ENCODE results near the gene MTMR1. TPM values are rescaled to one million over a fixed set of nuclear protein-coding genes. Genes with fewer than 3 reads are reported as not detected.

MTMR1 gene
- total RNA-seq, 2 experiments from 2014 or later, result 39.8 to 41.4 TPM

DNA sequence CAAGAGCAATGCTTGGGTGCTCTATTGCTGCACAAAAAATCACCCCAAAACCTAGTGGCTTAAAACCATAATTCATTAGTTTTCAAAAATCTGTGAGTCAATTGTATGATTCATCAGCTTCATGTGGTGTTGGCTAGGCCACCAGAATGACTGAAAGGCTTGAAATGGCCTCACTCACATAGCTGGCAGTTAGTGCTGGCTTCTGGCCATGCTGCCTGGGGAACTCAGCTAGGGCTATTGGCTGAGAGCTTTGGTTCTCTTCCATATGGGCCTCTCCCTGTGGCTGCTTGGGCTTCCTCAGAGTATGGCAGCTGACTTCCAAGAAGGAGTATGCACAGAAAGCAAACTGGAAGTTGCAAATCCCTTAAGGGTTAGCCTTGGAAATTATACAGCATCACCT is 3.1 kb upstream of the MTMR1 start:
- Mint-ChIP-seq H3K4me1 (peaks cover 37% of the 10 kb centered on the region), H3K27ac (peak overlapping the region; percentile 42), H3K9me3 (no peaks in the 10 kb centered on the region), H3K4me3 (no peak overlapping the region), H3K27me3 (no peaks in the 10 kb centered on the region), H3K36me3 (peaks cover 8% of the 10 kb centered on the region)
- no peak for DNase-seq

GRCh38 chrX:150692296-150692695 is 900 bp upstream of the MTMR1 start:
- peaks cover 18% of the 10 kb centered on the region for H3K36me3 Mint-ChIP-seq
- peaks cover 57% of the 10 kb centered on the region for H3K4me1 Mint-ChIP-seq
- H3K27ac Mint-ChIP-seq, result peak overlapping the region; percentile 94
- no peak for DNase-seq
- peak overlapping the region; percentile 87 for H3K4me3 Mint-ChIP-seq
- no peaks in the 10 kb centered on the region for H3K27me3 Mint-ChIP-seq
- H3K9me3 Mint-ChIP-seq, result no peaks in the 10 kb centered on the region

DNA sequence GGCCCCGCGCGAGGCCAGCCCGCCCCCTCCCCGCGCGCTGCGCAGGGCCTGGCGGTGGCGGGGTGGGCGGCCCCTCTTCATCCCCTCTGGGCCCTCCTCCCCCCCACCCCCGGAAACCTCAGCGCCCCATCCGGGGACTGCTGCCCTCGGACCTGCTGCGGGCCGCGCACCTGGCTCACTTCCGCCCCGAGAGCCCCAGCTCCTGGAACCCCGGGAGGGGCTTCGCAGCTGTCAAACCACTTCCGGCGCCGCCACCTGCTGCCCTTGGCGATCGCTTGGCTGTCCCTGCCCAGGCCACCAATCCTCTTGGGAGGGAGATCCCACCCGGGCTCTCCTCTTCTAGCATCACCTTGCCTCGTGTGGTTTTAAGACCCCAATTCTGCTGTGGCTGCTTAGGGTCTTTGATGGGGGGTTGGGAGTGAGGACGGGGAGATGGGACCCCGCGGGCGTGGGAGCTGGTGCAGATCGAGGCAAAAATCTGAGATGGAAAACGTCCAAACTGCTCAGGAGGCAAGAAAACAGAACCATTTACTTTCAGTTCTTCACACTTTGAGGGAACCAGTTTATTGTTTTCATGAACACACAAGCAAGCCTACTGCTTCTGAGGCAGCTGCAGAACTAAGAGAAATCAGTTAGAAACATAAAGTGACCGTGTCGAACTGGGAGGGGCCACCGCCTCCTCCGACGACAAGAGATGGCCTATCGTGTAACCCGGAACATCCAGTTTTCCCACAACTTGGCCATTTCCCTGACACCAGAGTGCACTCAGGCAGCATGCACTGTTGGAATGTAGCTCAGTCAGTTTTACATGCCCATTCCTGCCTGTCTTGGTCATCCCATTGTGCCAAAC is 754 bp downstream of the MTMR1 start:
- H3K9me3 Mint-ChIP-seq, result no peaks in the 10 kb centered on the region
- peak overlapping the region; percentile 96 for H3K27ac Mint-ChIP-seq
- peaks cover 23% of the 10 kb centered on the region for H3K36me3 Mint-ChIP-seq
- peak overlapping the region; percentile 89 for H3K4me3 Mint-ChIP-seq
- H3K4me1 Mint-ChIP-seq, result peaks cover 53% of the 10 kb centered on the region
- peak; percentile 73 for DNase-seq
- H3K27me3 Mint-ChIP-seq, result no peaks in the 10 kb centered on the region

DNA sequence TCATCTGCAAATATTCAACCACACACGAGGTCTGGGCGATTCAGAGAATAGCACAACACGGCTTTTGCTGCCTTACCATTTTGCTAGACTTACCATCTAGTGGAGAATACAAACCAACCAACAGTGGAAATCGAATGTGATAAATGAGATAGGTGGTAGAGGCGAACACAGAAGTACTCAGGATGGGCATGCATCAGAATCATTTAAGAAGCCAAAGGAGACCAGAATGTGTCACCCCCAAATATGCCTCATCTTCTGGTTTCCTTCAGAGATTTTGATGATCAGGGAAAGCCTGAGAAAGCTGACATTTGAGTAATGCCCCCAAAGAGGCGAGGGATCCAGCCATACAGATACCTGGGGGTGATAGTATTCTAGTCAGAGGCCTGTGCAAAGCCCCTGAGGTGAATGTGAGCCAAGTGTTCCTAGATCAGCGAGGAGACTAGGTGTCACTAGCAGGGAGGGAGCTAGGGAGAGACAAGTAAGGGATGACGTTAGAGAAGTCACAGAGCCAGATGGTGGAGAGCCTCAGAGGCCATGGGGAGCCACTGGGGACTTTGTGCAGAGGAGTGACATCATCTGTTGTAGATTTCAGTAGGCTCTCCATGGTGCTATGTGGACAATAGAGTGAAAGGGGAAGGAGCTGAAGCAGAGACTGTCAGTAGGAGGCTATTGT is 1.7 kb downstream of the MTMR1 start:
- no peak for DNase-seq
- H3K27me3 Mint-ChIP-seq, result no peaks in the 10 kb centered on the region
- H3K4me3 Mint-ChIP-seq, result peak overlapping the region; percentile 75
- H3K27ac Mint-ChIP-seq, result peak overlapping the region; percentile 96
- no peaks in the 10 kb centered on the region for H3K9me3 Mint-ChIP-seq
- H3K4me1 Mint-ChIP-seq, result peaks cover 52% of the 10 kb centered on the region
- peaks cover 23% of the 10 kb centered on the region for H3K36me3 Mint-ChIP-seq

- peak overlapping the region; percentile 75 for H3K4me3 Mint-ChIP-seq
- DNase-seq, result no peak
Observed at GRCh38 chrX:150696331-150696730, 3.1 kb downstream of the MTMR1 start.

DNA sequence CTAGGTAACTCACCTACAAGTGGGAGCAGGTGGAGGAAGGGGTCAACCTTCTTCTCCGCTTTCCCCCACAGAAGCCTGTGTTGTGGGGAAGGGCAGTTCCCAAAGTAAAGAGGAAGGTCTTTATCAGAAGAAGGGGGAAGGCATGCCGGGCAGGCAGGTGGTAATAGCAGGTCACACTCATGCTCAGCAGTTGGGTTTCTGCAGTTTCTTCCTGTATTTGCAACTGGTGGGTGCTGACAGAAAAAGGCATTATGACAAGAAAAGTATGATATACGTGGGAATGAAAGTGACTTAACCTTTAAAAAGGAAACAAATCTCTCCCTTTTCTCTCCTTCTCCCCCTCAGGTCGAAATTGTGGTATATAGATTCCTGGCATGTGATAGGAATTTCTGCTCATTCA is 3.7 kb downstream of the MTMR1 start:
- peak overlapping the region; percentile 53 for H3K4me3 Mint-ChIP-seq
- H3K36me3 Mint-ChIP-seq, result peaks cover 22% of the 10 kb centered on the region
- peak overlapping the region; percentile 80 for H3K27ac Mint-ChIP-seq
- no peaks in the 10 kb centered on the region for H3K27me3 Mint-ChIP-seq
- no peak for DNase-seq
- peaks cover 43% of the 10 kb centered on the region for H3K4me1 Mint-ChIP-seq
- H3K9me3 Mint-ChIP-seq, result no peaks in the 10 kb centered on the region

More at GRCh38 chrX:150696331-150696730, 3.1 kb downstream of the MTMR1 start:
- Mint-ChIP-seq H3K36me3 (peaks cover 19% of the 10 kb centered on the region), H3K4me1 (peaks cover 45% of the 10 kb centered on the region), H3K27ac (peak overlapping the region; percentile 96), H3K9me3 (no peaks in the 10 kb centered on the region), H3K27me3 (no peaks in the 10 kb centered on the region)

DNA sequence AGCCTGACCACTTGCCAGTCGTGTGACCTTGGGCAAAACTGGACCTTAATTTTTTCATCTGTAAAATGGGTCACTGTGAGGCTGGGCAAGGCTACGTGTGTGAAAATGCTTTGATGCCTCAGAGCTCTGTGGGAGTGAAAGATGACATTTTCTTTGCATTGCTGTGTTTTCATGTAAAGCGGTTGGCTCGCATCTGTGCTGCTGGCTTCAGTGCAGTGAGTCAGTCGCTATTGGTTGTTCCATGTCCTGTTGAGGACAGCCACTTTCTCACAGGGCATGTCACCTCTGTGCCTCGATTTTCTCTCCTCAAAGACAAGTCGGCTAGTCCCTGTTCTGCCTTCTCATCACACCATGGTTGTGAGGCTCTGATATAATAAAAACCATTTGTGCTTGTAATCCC is 4.4 kb downstream of the MTMR1 start:
- Mint-ChIP-seq H3K27me3 (no peaks in the 10 kb centered on the region), H3K4me3 (peak overlapping the region; percentile 25)

GRCh38 chrX:150698981-150699380 is 5.8 kb downstream of the MTMR1 start:
- no peak overlapping the region for H3K4me3 Mint-ChIP-seq
- H3K27me3 Mint-ChIP-seq, result no peaks in the 10 kb centered on the region
- no peaks in the 10 kb centered on the region for H3K9me3 Mint-ChIP-seq
- peaks cover 30% of the 10 kb centered on the region for H3K36me3 Mint-ChIP-seq
- H3K27ac Mint-ChIP-seq, result no peak overlapping the region
- peaks cover 50% of the 10 kb centered on the region for H3K4me1 Mint-ChIP-seq
- no peak for DNase-seq

More for the DNA sequence above, 4.4 kb downstream of the MTMR1 start:
- H3K9me3 Mint-ChIP-seq, result no peaks in the 10 kb centered on the region
- peak overlapping the region; percentile 80 for H3K27ac Mint-ChIP-seq
- peaks cover 22% of the 10 kb centered on the region for H3K36me3 Mint-ChIP-seq
- peaks cover 39% of the 10 kb centered on the region for H3K4me1 Mint-ChIP-seq
- no peak for DNase-seq

GRCh38 chrX:150700107-150700506 is 6.9 kb downstream of the MTMR1 start:
- Mint-ChIP-seq H3K4me1 (peaks cover 52% of the 10 kb centered on the region), H3K4me3 (no peak overlapping the region), H3K36me3 (peaks cover 38% of the 10 kb centered on the region), H3K27me3 (no peaks in the 10 kb centered on the region), H3K27ac (no peak overlapping the region), H3K9me3 (peaks cover 5% of the 10 kb centered on the region)
- DNase-seq, result no peak

GRCh38 chrX:150701377-150701776 is 8.2 kb downstream of the MTMR1 start:
- no peaks in the 10 kb centered on the region for H3K27me3 Mint-ChIP-seq
- no peak overlapping the region for H3K4me3 Mint-ChIP-seq
- no peak for DNase-seq
- peaks cover 6% of the 10 kb centered on the region for H3K9me3 Mint-ChIP-seq
- H3K4me1 Mint-ChIP-seq, result peaks cover 46% of the 10 kb centered on the region
- peaks cover 36% of the 10 kb centered on the region for H3K36me3 Mint-ChIP-seq
- no peak overlapping the region for H3K27ac Mint-ChIP-seq

GRCh38 chrX:150702966-150703694 is 9.9 kb downstream of the MTMR1 start:
- Mint-ChIP-seq H3K27ac (peak overlapping the region; percentile 13), H3K9me3 (peaks cover 6% of the 10 kb centered on the region), H3K4me1 (peaks cover 37% of the 10 kb centered on the region), H3K27me3 (no peaks in the 10 kb centered on the region), H3K4me3 (no peak overlapping the region), H3K36me3 (peaks cover 40% of the 10 kb centered on the region)
- no peak for DNase-seq

GRCh38 chrX:150703695-150703974 is 10.4 kb downstream of the MTMR1 start:
- peaks cover 40% of the 10 kb centered on the region for H3K4me1 Mint-ChIP-seq
- H3K36me3 Mint-ChIP-seq, result peaks cover 40% of the 10 kb centered on the region
- H3K4me3 Mint-ChIP-seq, result no peak overlapping the region
- DNase-seq, result no peak
- peaks cover 6% of the 10 kb centered on the region for H3K9me3 Mint-ChIP-seq
- H3K27ac Mint-ChIP-seq, result no peak overlapping the region
- H3K27me3 Mint-ChIP-seq, result no peaks in the 10 kb centered on the region

- Mint-ChIP-seq H3K27ac (peak overlapping the region; percentile 65), H3K4me1 (peaks cover 40% of the 10 kb centered on the region), H3K9me3 (peaks cover 6% of the 10 kb centered on the region), H3K36me3 (peaks cover 40% of the 10 kb centered on the region), H3K27me3 (no peaks in the 10 kb centered on the region), H3K4me3 (no peak overlapping the region)
- DNase-seq, result no peak
Observed at GRCh38 chrX:150704030-150704613, 10.9 kb downstream of the MTMR1 start.

GRCh38 chrX:150712619-150713018 is 19.4 kb downstream of the MTMR1 start:
- peak overlapping the region; percentile 56 for H3K27ac Mint-ChIP-seq

DNA sequence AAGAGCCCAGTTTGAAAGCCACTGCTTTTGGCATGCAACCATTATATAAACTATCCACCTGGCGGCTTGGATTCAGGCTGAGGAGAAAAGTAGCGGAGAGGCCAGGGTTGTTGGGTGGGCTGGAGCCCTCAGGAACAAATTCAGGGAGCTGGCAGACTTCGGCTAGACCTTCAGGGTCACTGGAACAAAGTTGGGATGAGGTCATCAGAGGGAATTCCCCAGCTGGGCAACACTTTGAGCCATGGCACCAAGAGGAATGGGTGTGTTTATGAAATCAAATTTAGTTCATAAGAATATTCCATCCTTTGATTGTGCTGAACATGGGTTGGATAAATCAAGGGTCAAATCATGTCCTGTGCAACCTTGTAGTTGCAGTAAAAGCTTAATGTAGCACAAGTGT is 22.0 kb downstream of the MTMR1 start:
- Mint-ChIP-seq H3K36me3 (peaks cover 3% of the 10 kb centered on the region), H3K27me3 (no peaks in the 10 kb centered on the region), H3K9me3 (no peaks in the 10 kb centered on the region), H3K27ac (no peak overlapping the region), H3K4me3 (no peak overlapping the region), H3K4me1 (peaks cover 31% of the 10 kb centered on the region)
- DNase-seq, result no peak

More at GRCh38 chrX:150712619-150713018, 19.4 kb downstream of the MTMR1 start:
- H3K4me1 Mint-ChIP-seq, result peaks cover 40% of the 10 kb centered on the region
- H3K4me3 Mint-ChIP-seq, result no peak overlapping the region
- H3K36me3 Mint-ChIP-seq, result peaks cover 10% of the 10 kb centered on the region
- H3K27me3 Mint-ChIP-seq, result no peaks in the 10 kb centered on the region
- no peaks in the 10 kb centered on the region for H3K9me3 Mint-ChIP-seq
- no peak for DNase-seq

All from activated naive CD8-positive, alpha-beta T cell treated with anti-CD3 and anti-CD28 coated beads for 36 hours (primary cell).